Measurements from ENCODE around the gene RCAN1. TPM values are rescaled to one million over a fixed set of nuclear protein-coding genes. Genes with fewer than 3 reads are reported as not detected.

RCAN1 gene
- total RNA-seq, 1 experiment from 2014 or later, result 9.7 TPM

DNA sequence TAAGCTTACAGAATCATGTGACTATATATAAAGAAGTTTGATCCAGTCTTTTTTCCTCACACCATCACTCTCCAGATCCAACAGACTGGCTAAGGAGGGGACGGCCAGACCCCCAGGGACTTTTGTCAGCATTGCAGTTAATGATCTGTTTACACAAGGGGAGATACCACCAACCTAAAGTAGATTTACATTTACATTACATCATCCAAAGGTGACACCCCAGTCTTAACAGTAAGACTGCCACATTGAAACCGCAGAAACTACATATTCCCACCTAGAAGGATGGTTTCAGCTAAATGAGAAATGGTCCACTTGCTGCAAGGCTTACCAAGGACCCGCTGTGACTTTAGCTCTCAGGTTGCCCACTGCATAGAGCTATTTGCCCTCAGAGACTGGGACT is 3.4 kb downstream of the RCAN1 start:
- CTCF ChIA-PET, result interaction anchor here (2.4 kb wide), 1 partner anchor 9 kb away, joined by 11 read pairs; no protein-coding TSS in a partner anchor

DNA sequence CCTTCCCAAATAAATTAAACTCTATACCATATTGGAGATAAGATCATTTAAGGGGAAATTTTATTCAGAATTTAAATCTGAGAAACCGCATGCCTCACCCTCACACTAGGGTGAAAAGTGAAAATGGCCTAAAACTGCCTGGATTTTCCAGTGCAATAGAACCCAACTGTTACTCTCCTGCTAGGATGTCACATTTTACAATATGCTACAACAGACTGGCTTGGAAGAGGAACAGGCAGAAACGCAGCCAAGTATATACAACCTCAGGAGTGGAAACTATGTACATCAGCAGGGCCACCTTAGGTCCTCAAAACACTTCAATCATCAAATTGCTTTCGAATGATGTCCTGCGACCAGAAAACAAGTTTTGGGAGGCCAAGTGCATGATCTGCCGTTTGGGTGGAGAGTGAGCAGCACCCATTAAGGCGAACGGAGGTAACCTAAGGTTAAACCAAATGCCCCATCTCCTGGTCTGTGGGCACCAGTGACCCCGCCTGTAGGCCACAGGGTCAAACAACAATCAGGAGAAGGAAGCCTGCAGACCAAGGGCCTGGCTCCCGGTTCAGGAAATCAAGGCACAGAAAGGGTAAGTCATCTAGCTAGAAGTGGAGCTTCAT is 4.9 kb downstream of the RCAN1 start:
- DNase-seq (ENCODE audit: low read depth, low spot score), result no peak
- no peak overlapping the region for H3K27ac ChIP-seq (ENCODE audit: low read depth, low read length)
- no peaks in the 10 kb centered on the region for H3K27me3 ChIP-seq (ENCODE audit: insufficient read depth, low read length)
- no peaks in the 10 kb centered on the region for H3K79me2 ChIP-seq (ENCODE audit: insufficient read depth, low read length)
- ChIA-PET RAD21 (ENCODE audit: low non-redundant PET in 1 of 2, low total read pairs in 2 of 2, uncharacterized antibody in 2 of 2, unreplicated experiment in 2 of 2) (no interaction called here), CTCF (interaction anchor here (1.1 to 2.4 kb wide), 2 partner anchors 8 to 21 kb away, joined by 3 to 11 read pairs; no protein-coding TSS in a partner anchor), POLR2A (no interaction called here)
- no peak overlapping the region for H3K4me2 ChIP-seq (ENCODE audit: low read length)
- intact Hi-C loops (cut with micrococcal nuclease), result loop anchor here (10.0 kb wide), 1 partner anchor 55 kb away; no protein-coding TSS in a partner anchor
- H4K20me1 ChIP-seq (ENCODE audit: insufficient read depth), result no peaks in the 10 kb centered on the region
- H3K9me2 ChIP-seq (ENCODE audit: insufficient read depth), result no peaks in the 10 kb centered on the region
- no peak overlapping the region for H2AFZ ChIP-seq (ENCODE audit: low read depth, low read length, poor library complexity, severe bottlenecking)
- no peak overlapping the region for H3K4me3 ChIP-seq (replicated peaks in 1 of 2; ENCODE audit: low read depth in 1 of 2, low read length in 2 of 2)
- no peaks in the 10 kb centered on the region for H3K9me3 ChIP-seq (ENCODE audit: control insufficient read depth in 1 of 2, insufficient read depth in 1 of 2, low read depth in 1 of 2, low read length in 2 of 2)
- no peaks in the 10 kb centered on the region for H3K36me3 ChIP-seq (ENCODE audit: control insufficient read depth in 1 of 2, insufficient read depth in 2 of 2, low read length in 2 of 2)
- H3K4me1 ChIP-seq (ENCODE audit: control insufficient read depth in 1 of 2, insufficient read depth in 2 of 2, low read length in 2 of 2), result peaks cover 5 to 7% of the 10 kb centered on the region in 2 experiments; a peak in 3 of 4 replicates
- BruUV-seq (replicated peaks), result no TSS peak
- no peak overlapping the region for H3K9ac ChIP-seq (ENCODE audit: low read length)
- no peak for ATAC-seq
- TF ChIP-seq, protein P1, sequence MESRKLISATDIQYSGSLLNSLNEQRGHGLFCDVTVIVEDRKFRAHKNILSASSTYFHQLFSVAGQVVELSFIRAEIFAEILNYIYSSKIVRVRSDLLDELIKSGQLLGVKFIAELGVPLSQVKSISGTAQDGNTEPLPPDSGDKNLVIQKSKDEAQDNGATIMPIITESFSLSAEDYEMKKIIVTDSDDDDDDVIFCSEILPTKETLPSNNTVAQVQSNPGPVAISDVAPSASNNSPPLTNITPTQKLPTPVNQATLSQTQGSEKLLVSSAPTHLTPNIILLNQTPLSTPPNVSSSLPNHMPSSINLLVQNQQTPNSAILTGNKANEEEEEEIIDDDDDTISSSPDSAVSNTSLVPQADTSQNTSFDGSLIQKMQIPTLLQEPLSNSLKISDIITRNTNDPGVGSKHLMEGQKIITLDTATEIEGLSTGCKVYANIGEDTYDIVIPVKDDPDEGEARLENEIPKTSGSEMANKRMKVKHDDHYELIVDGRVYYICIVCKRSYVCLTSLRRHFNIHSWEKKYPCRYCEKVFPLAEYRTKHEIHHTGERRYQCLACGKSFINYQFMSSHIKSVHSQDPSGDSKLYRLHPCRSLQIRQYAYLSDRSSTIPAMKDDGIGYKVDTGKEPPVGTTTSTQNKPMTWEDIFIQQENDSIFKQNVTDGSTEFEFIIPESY (IDR thresholded peaks at IDR 0.05; ENCODE audit: extremely low read depth, insufficient replicate concordance, low read length), result no peak
- no peak for TF ChIP-seq SP1 (IDR thresholded peaks at IDR 0.05; ENCODE audit: low read depth)
- no peak for TF ChIP-seq TCF7L2 (IDR thresholded peaks at IDR 0.05; ENCODE audit: borderline replicate concordance, extremely low read depth, insufficient read depth, insufficient read length)
- TF ChIP-seq SRF (IDR thresholded peaks at IDR 0.05; ENCODE audit: low read depth), result no peak
- no peak for TF ChIP-seq ZNF274 (IDR thresholded peaks at IDR 0.05; ENCODE audit: low read depth, low read length)
- TF ChIP-seq, protein P2, sequence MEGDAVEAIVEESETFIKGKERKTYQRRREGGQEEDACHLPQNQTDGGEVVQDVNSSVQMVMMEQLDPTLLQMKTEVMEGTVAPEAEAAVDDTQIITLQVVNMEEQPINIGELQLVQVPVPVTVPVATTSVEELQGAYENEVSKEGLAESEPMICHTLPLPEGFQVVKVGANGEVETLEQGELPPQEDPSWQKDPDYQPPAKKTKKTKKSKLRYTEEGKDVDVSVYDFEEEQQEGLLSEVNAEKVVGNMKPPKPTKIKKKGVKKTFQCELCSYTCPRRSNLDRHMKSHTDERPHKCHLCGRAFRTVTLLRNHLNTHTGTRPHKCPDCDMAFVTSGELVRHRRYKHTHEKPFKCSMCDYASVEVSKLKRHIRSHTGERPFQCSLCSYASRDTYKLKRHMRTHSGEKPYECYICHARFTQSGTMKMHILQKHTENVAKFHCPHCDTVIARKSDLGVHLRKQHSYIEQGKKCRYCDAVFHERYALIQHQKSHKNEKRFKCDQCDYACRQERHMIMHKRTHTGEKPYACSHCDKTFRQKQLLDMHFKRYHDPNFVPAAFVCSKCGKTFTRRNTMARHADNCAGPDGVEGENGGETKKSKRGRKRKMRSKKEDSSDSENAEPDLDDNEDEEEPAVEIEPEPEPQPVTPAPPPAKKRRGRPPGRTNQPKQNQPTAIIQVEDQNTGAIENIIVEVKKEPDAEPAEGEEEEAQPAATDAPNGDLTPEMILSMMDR (IDR thresholded peaks at IDR 0.05 in 2 of 3, conservative IDR thresholded peaks at IDR 0.05 in 1 of 3; ENCODE audit: borderline replicate concordance in 1 of 3, insufficient read depth in 1 of 3, low read depth in 2 of 3, low read length in 2 of 3), result no peak
- TF ChIP-seq ELF1 (IDR thresholded peaks at IDR 0.05; ENCODE audit: borderline replicate concordance, low read depth), result no peak
- TF ChIP-seq JUND (IDR thresholded peaks at IDR 0.05), result no peak
- no peak for TF ChIP-seq SIN3A (IDR thresholded peaks at IDR 0.05; ENCODE audit: low read depth)
- no peak for TF ChIP-seq RAD21 (IDR thresholded peaks at IDR 0.05; ENCODE audit: low read depth)

More for the DNA sequence above, 3.4 kb downstream of the RCAN1 start:
- no peak for DNase-seq (ENCODE audit: low read depth, low spot score)
- no peaks in the 10 kb centered on the region for H4K20me1 ChIP-seq (ENCODE audit: insufficient read depth)
- H3K9ac ChIP-seq (ENCODE audit: low read length), result no peak overlapping the region
- POLR2A ChIA-PET, result no interaction called here
- no peaks in the 10 kb centered on the region for H3K36me3 ChIP-seq (ENCODE audit: control insufficient read depth in 1 of 2, insufficient read depth in 2 of 2, low read length in 2 of 2)
- TF ChIP-seq YY1 (IDR thresholded peaks at IDR 0.05; ENCODE audit: extremely low read depth, insufficient replicate concordance, low read depth, low read length), result no peak
- no peak for TF ChIP-seq SP1 (IDR thresholded peaks at IDR 0.05; ENCODE audit: low read depth)
- TF ChIP-seq EGR1 (IDR thresholded peaks at IDR 0.05; ENCODE audit: low read depth), result no peak
- no peak for TF ChIP-seq TCF7L2 (IDR thresholded peaks at IDR 0.05; ENCODE audit: borderline replicate concordance, extremely low read depth, insufficient read depth, insufficient read length)
- TF ChIP-seq, protein P3, sequence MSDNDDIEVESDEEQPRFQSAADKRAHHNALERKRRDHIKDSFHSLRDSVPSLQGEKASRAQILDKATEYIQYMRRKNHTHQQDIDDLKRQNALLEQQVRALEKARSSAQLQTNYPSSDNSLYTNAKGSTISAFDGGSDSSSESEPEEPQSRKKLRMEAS (IDR thresholded peaks at IDR 0.05), result no peak
- no peak for TF ChIP-seq ELF1 (IDR thresholded peaks at IDR 0.05; ENCODE audit: borderline replicate concordance, low read depth)
- TF ChIP-seq EZH2phosphoT487 (IDR thresholded peaks at IDR 0.05; ENCODE audit: borderline replicate concordance), result no peak
- no peak for TF ChIP-seq CEBPB (IDR thresholded peaks at IDR 0.05; ENCODE audit: low read depth)
- no peak overlapping the region for H3K4me2 ChIP-seq (ENCODE audit: low read length)
- H3K79me2 ChIP-seq (ENCODE audit: insufficient read depth, low read length), result no peaks in the 10 kb centered on the region
- peaks cover 5 to 12% of the 10 kb centered on the region in 2 experiments; a peak in 3 of 4 replicates for H3K4me1 ChIP-seq (ENCODE audit: control insufficient read depth in 1 of 2, insufficient read depth in 2 of 2, low read length in 2 of 2)
- H3K27ac ChIP-seq (ENCODE audit: low read depth, low read length), result no peak overlapping the region
- ATAC-seq, result no peak
- BruUV-seq (replicated peaks), result no TSS peak
- intact Hi-C loops (cut with micrococcal nuclease), result loop anchor here (10.0 kb wide), 1 partner anchor 57 kb away; no protein-coding TSS in a partner anchor
- no peaks in the 10 kb centered on the region for H3K9me3 ChIP-seq (ENCODE audit: control insufficient read depth in 1 of 2, insufficient read depth in 1 of 2, low read depth in 1 of 2, low read length in 2 of 2)
- no peak overlapping the region for H3K4me3 ChIP-seq (replicated peaks in 1 of 2; ENCODE audit: low read depth in 1 of 2, low read length in 2 of 2)
- RAD21 ChIA-PET (ENCODE audit: low non-redundant PET in 1 of 2, low total read pairs in 2 of 2, uncharacterized antibody in 2 of 2, unreplicated experiment in 2 of 2), result no interaction called here
- no peak overlapping the region for H2AFZ ChIP-seq (ENCODE audit: low read depth, low read length, poor library complexity, severe bottlenecking)
- H3K9me2 ChIP-seq (ENCODE audit: insufficient read depth), result no peaks in the 10 kb centered on the region
- no peaks in the 10 kb centered on the region for H3K27me3 ChIP-seq (ENCODE audit: insufficient read depth, low read length)
